HG02840 (cell line): Measurements from ENCODE around the gene KIR2DL1.
"Not testable (repeated sequence)": the region's sequence is repeated elsewhere in the genome, so short reads cannot be mapped to it uniquely, and the experiment has no call there.

Source experiments
- ATAC-seq: cut with Tn5 transposase; IDR thresholded peaks from one replicate; pipeline ENCODE4 v1.9.1; 2021; ENCODE audit warnings: mild to moderate bottlenecking, moderate library complexity, moderate number of reproducible peaks; ENCODE audit not compliant: unreplicated experiment, low FRiP score

KIR2DL1 gene

GRCh38 chr19:54769646-54770045 lies at the start of gene KIR2DL1:
Gene KIR2DL1, plus strand, starts transcription at chr19:54769793. Its CDS starts 58 bp downstream, at chr19:54769851.
- not testable (repeated sequence) for ATAC-seq

GRCh38 chr19:54724142-54724541 lies 45.5 kb upstream of the KIR2DL1 start, which contains the start of gene KIR3DL3:
Gene KIR3DL3, plus strand, starts transcription at chr19:54724442. Its CDS starts 55 bp downstream, at chr19:54724497.
- no peak for ATAC-seq

GRCh38 chr19:54724644-54725043 lies 44.9 kb upstream of the KIR2DL1 start:
- ATAC-seq, result no peak

- no peak for ATAC-seq
Measured at GRCh38 chr19:54725321-54725720, 44.3 kb upstream of the KIR2DL1 start.

- ATAC-seq, result no peak
Measured at GRCh38 chr19:54727562-54727961, 42.0 kb upstream of the KIR2DL1 start.

- no peak for ATAC-seq
Measured at GRCh38 chr19:54728167-54728566, 41.4 kb upstream of the KIR2DL1 start.

GRCh38 chr19:54729416-54730188 lies 40.0 kb upstream of the KIR2DL1 start:
- ATAC-seq, result no peak

GRCh38 chr19:54731191-54731590 lies 38.4 kb upstream of the KIR2DL1 start:
- no peak for ATAC-seq

- ATAC-seq, result not testable (repeated sequence)
Measured at GRCh38 chr19:54738306-54738705, 31.3 kb upstream of the KIR2DL1 start, which contains the start of gene KIR2DL3. Gene KIR2DL3, plus strand, starts transcription at chr19:54738513. Its CDS starts 33 bp downstream, at chr19:54738546.

- ATAC-seq, result no peak
Measured at GRCh38 chr19:54738715-54739114, 30.9 kb upstream of the KIR2DL1 start.

GRCh38 chr19:54739587-54740497 lies 29.8 kb upstream of the KIR2DL1 start:
- no peak for ATAC-seq

GRCh38 chr19:54741950-54742349 lies 27.6 kb upstream of the KIR2DL1 start:
- not testable (repeated sequence) for ATAC-seq

GRCh38 chr19:54744080-54744479 lies 25.5 kb upstream of the KIR2DL1 start:
- not testable (repeated sequence) for ATAC-seq

GRCh38 chr19:54747614-54748322 lies 21.8 kb upstream of the KIR2DL1 start:
- ATAC-seq, result not testable (repeated sequence)

- not testable (repeated sequence) for ATAC-seq
Measured at GRCh38 chr19:54750276-54750675, 19.3 kb upstream of the KIR2DL1 start.

- ATAC-seq, result not testable (repeated sequence)
Measured at GRCh38 chr19:54756204-54757110, 13.1 kb upstream of the KIR2DL1 start.

GRCh38 chr19:54758577-54758976 lies 11.0 kb upstream of the KIR2DL1 start:
- not testable (repeated sequence) for ATAC-seq

- not testable (repeated sequence) for ATAC-seq
Measured at GRCh38 chr19:54764219-54764618, 5.4 kb upstream of the KIR2DL1 start.

- not testable (repeated sequence) for ATAC-seq
Measured at GRCh38 chr19:54766464-54766863, 3.1 kb upstream of the KIR2DL1 start.
